ENCODE measurements around the gene MCF2L. TPM values are rescaled to one million over a fixed set of nuclear protein-coding genes. Genes with fewer than 3 reads are reported as not detected.

Gene MCF2L
- polyA plus RNA-seq, 1 donor from 2014 or later, result 88.0 TPM

DNA sequence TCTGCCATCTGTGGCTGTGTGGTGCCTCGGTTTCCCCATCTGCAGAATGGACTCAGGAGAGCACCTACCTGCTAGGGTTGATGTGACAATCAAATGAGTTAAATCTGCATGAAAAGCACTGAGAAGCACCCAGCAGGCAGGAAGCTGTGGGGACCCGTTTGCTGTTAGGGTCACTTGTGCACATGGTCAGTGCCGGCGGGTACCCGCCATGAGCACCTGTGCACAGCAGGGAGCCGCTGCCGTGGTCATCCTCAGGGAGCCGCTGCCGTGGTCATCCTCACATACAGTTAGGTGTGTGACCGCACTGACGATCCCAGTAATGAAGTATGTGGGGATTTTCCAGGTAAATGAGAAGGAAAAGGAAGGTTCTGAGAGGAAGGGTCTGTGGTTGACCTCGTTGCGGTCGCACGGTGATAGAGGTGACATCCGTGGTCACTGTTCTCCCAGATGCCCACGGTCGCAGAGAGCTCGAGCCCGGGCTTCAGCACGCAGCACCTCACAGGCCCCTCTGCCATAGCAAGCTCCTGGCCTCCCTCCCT lies 6.5 kb downstream of the MCF2L start:
- no peak overlapping the region for H3K9ac ChIP-seq (ENCODE audit: low read length)
- no peak overlapping the region for H3K4me3 ChIP-seq (ENCODE audit: low read length)
- H3K9me2 ChIP-seq (ENCODE audit: insufficient read depth, low read length), result no peaks in the 10 kb centered on the region
- no peak overlapping the region for H3K4me2 ChIP-seq (ENCODE audit: low read length)
- H3K9me3 ChIP-seq (ENCODE audit: low read length), result peaks cover 3% of the 10 kb centered on the region
- no peaks in the 10 kb centered on the region for H3F3A ChIP-seq (ENCODE audit: insufficient read depth, low read length, poor library complexity, severe bottlenecking)
- H4K20me1 ChIP-seq (ENCODE audit: insufficient read depth), result no peaks in the 10 kb centered on the region
- TF ChIP-seq EZH2 (IDR thresholded peaks at IDR 0.05; ENCODE audit: borderline replicate concordance, insufficient read depth, low read length, poor library complexity, severe bottlenecking), result no peak
- no peak for TF ChIP-seq TAF1 (IDR thresholded peaks at IDR 0.05; ENCODE audit: low read depth)
- TF ChIP-seq RAD21 (conservative IDR thresholded peaks at IDR 0.05), result no peak
- TF ChIP-seq, protein P1, sequence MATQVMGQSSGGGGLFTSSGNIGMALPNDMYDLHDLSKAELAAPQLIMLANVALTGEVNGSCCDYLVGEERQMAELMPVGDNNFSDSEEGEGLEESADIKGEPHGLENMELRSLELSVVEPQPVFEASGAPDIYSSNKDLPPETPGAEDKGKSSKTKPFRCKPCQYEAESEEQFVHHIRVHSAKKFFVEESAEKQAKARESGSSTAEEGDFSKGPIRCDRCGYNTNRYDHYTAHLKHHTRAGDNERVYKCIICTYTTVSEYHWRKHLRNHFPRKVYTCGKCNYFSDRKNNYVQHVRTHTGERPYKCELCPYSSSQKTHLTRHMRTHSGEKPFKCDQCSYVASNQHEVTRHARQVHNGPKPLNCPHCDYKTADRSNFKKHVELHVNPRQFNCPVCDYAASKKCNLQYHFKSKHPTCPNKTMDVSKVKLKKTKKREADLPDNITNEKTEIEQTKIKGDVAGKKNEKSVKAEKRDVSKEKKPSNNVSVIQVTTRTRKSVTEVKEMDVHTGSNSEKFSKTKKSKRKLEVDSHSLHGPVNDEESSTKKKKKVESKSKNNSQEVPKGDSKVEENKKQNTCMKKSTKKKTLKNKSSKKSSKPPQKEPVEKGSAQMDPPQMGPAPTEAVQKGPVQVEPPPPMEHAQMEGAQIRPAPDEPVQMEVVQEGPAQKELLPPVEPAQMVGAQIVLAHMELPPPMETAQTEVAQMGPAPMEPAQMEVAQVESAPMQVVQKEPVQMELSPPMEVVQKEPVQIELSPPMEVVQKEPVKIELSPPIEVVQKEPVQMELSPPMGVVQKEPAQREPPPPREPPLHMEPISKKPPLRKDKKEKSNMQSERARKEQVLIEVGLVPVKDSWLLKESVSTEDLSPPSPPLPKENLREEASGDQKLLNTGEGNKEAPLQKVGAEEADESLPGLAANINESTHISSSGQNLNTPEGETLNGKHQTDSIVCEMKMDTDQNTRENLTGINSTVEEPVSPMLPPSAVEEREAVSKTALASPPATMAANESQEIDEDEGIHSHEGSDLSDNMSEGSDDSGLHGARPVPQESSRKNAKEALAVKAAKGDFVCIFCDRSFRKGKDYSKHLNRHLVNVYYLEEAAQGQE (IDR thresholded peaks at IDR 0.05; ENCODE audit: borderline replicate concordance), result no peak
- TF ChIP-seq SMC3 (conservative IDR thresholded peaks at IDR 0.05; ENCODE audit: poor library complexity), result no peak
- TF ChIP-seq EP300 (conservative IDR thresholded peaks at IDR 0.05; ENCODE audit: poor library complexity, severe bottlenecking), result no peak
- TF ChIP-seq, protein P2, sequence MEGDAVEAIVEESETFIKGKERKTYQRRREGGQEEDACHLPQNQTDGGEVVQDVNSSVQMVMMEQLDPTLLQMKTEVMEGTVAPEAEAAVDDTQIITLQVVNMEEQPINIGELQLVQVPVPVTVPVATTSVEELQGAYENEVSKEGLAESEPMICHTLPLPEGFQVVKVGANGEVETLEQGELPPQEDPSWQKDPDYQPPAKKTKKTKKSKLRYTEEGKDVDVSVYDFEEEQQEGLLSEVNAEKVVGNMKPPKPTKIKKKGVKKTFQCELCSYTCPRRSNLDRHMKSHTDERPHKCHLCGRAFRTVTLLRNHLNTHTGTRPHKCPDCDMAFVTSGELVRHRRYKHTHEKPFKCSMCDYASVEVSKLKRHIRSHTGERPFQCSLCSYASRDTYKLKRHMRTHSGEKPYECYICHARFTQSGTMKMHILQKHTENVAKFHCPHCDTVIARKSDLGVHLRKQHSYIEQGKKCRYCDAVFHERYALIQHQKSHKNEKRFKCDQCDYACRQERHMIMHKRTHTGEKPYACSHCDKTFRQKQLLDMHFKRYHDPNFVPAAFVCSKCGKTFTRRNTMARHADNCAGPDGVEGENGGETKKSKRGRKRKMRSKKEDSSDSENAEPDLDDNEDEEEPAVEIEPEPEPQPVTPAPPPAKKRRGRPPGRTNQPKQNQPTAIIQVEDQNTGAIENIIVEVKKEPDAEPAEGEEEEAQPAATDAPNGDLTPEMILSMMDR (IDR thresholded peaks at IDR 0.05; ENCODE audit: poor library complexity, severe bottlenecking), result no peak
- no peak for TF ChIP-seq MXI1 (conservative IDR thresholded peaks at IDR 0.05; ENCODE audit: poor library complexity, severe bottlenecking)
- TF ChIP-seq POLR2AphosphoS5 (IDR thresholded peaks at IDR 0.05), result no peak
- peaks cover 26% of the 10 kb centered on the region for H3K79me2 ChIP-seq (replicated peaks; ENCODE audit: insufficient read depth, low read length)
- no peak overlapping the region for H2AFZ ChIP-seq (ENCODE audit: low read depth, low read length)
- H3K27me3 ChIP-seq (ENCODE audit: insufficient read depth, low read depth, low read length), result no peaks in the 10 kb centered on the region
- H3K27ac ChIP-seq (ENCODE audit: low read length), result no peak overlapping the region
- no peaks in the 10 kb centered on the region for H3K36me3 ChIP-seq (ENCODE audit: insufficient read depth, low read length)

DNA sequence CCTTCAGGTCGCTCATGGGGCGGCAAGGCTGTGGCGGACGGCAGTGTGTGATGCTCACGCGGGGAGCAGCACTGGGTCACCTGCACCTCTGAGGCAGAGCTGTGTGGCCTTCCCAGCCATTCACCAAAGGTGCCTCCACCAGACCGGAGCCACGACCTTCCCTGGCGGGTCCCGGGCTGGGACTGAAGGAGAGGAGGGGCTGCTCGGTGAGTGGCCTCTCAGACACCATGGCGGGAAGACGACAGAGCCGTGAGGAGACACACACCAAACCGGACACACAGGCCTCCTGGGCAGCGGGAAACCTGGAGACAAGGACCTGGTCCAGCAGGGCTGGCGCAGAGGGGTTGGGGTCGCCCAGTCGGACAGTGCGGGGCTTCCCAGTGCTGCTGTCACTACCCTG lies 7.5 kb downstream of the MCF2L start:
- Histone ChIP-seq H3K36me3 (ENCODE audit: insufficient read depth, low read length) (no peaks in the 10 kb centered on the region), H3K4me2 (ENCODE audit: low read length) (no peak overlapping the region), H3K79me2 (replicated peaks; ENCODE audit: insufficient read depth, low read length) (peaks cover 15% of the 10 kb centered on the region), H3F3A (ENCODE audit: insufficient read depth, low read length, poor library complexity, severe bottlenecking) (no peaks in the 10 kb centered on the region), H2AFZ (ENCODE audit: low read depth, low read length) (no peak overlapping the region), H3K27ac (ENCODE audit: low read length) (no peak overlapping the region), H3K9me2 (ENCODE audit: insufficient read depth, low read length) (no peaks in the 10 kb centered on the region), H3K4me3 (ENCODE audit: low read length) (no peak overlapping the region), H3K27me3 (ENCODE audit: insufficient read depth, low read depth, low read length) (no peaks in the 10 kb centered on the region), H3K9ac (ENCODE audit: low read length) (no peak overlapping the region), H4K20me1 (ENCODE audit: insufficient read depth) (no peaks in the 10 kb centered on the region), H3K9me3 (ENCODE audit: low read length) (peaks cover 3% of the 10 kb centered on the region)
- TF ChIP-seq POLR2AphosphoS5 (IDR thresholded peaks at IDR 0.05), result no peak
- no peak for TF ChIP-seq MXI1 (conservative IDR thresholded peaks at IDR 0.05; ENCODE audit: poor library complexity, severe bottlenecking)
- TF ChIP-seq, protein P1 (IDR thresholded peaks at IDR 0.05; ENCODE audit: borderline replicate concordance), result no peak
- no peak for TF ChIP-seq EP300 (conservative IDR thresholded peaks at IDR 0.05; ENCODE audit: poor library complexity, severe bottlenecking)
- no peak for TF ChIP-seq TAF1 (IDR thresholded peaks at IDR 0.05; ENCODE audit: low read depth)
- TF ChIP-seq, protein P2 (IDR thresholded peaks at IDR 0.05; ENCODE audit: poor library complexity, severe bottlenecking), result no peak
- no peak for TF ChIP-seq RAD21 (conservative IDR thresholded peaks at IDR 0.05)
- no peak for TF ChIP-seq SMC3 (conservative IDR thresholded peaks at IDR 0.05; ENCODE audit: poor library complexity)
- TF ChIP-seq EZH2 (IDR thresholded peaks at IDR 0.05; ENCODE audit: borderline replicate concordance, insufficient read depth, low read length, poor library complexity, severe bottlenecking), result no peak

Measured in neural cell (in vitro differentiated cells).